Mesodermal cell (in vitro differentiated cells): ENCODE results near the gene SRGAP1.
"Not testable (repeated sequence)": the region's sequence is repeated elsewhere in the genome, so short reads cannot be mapped to it uniquely, and the experiment has no call there.

Experiments
- H3K27ac ChIP-seq: 2 replicates; pipeline ENCODE4 v1.7.0; 2013; ENCODE audit warnings: mild to moderate bottlenecking, low read depth, low read length, moderate library complexity; ENCODE audit not compliant: severe bottlenecking
- H3K36me3 ChIP-seq: 2 replicates; pipeline ENCODE4 v1.7.1; 2013; ENCODE audit warnings: mild to moderate bottlenecking, low read length, moderate library complexity; ENCODE audit not compliant: control insufficient read depth, insufficient read depth
- H3K4me1 ChIP-seq: one replicate; pipeline ENCODE4 v1.7.1; 2013; ENCODE audit warnings: mild to moderate bottlenecking, low read length; ENCODE audit not compliant: insufficient read depth, control insufficient read depth, poor library complexity, severe bottlenecking
- H3K4me3 ChIP-seq: 2 replicates; pipeline ENCODE4 v1.7.0; 2013; ENCODE audit warnings: low read length, control low read depth, mild to moderate bottlenecking; ENCODE audit not compliant: insufficient read depth, poor library complexity, severe bottlenecking; ENCODE audit errors: extremely low read depth
- H3K9me3 ChIP-seq: 2 replicates; pipeline ENCODE4 v1.7.1; 2013; ENCODE audit warnings: mild to moderate bottlenecking, low read length, moderate library complexity; ENCODE audit not compliant: control insufficient read depth
- WGBS, 2 experiments: methylation state at CpG; one replicate each; pipeline ENCODE4 v1.1.5; 2013; ENCODE audit warnings: missing lambda C conversion rate in 2 of 2; ENCODE audit not compliant: insufficient coverage in 2 of 2; 5-methylcytosine and 5-hydroxymethylcytosine counted together

Gene SRGAP1

GRCh38 chr12:64066776-64067175, 222.3 kb downstream of the SRGAP1 start:
- Histone ChIP-seq H3K36me3 (peaks cover 20% of the 10 kb centered on the region), H3K27ac (no peak overlapping the region), H3K4me3 (no peak overlapping the region), H3K9me3 (no peaks in the 10 kb centered on the region), H3K4me1 (no peaks in the 10 kb centered on the region)
- 79% methylated on average over 2 of the region's 2 CpGs; no CpG with 5 or more reads in 1 of the 2 experiments for WGBS, 2 experiments

- H3K27ac ChIP-seq: no peak overlapping the region
- WGBS, 2 experiments: 86% methylated on average over 2 of the region's 2 CpGs; no CpG with 5 or more reads in 1 of the 2 experiments
These were observed 226.0 kb downstream of the SRGAP1 start for GRCh38 chr12:64070454-64070853.

GRCh38 chr12:64072916-64073575, 228.5 kb downstream of the SRGAP1 start:
- H3K27ac ChIP-seq: no peak overlapping the region
- no peak overlapping the region for H3K4me3 ChIP-seq
- WGBS, 2 experiments: 92 to 100% methylated on average over 1 to 2 of the region's 5 CpGs
- H3K36me3 ChIP-seq: peaks cover 4% of the 10 kb centered on the region
- H3K9me3 ChIP-seq: peaks cover 5% of the 10 kb centered on the region
- no peaks in the 10 kb centered on the region for H3K4me1 ChIP-seq

More at GRCh38 chr12:64070454-64070853, 226.0 kb downstream of the SRGAP1 start:
- Histone ChIP-seq H3K4me1 (no peaks in the 10 kb centered on the region), H3K9me3 (peaks cover 5% of the 10 kb centered on the region), H3K4me3 (no peak overlapping the region), H3K36me3 (peaks cover 9% of the 10 kb centered on the region)

GRCh38 chr12:64076565-64076964, 232.1 kb downstream of the SRGAP1 start:
- H3K4me3 ChIP-seq, H3K27ac ChIP-seq, H3K4me1 ChIP-seq, H3K9me3 ChIP-seq: not testable (repeated sequence)
- H3K36me3 ChIP-seq: peaks cover 13% of the 10 kb centered on the region
- WGBS, 2 experiments: 95 to 97% methylated on average over 4 to 5 of the region's 9 CpGs

- H3K27ac ChIP-seq: no peak overlapping the region
- peaks cover 5% of the 10 kb centered on the region for H3K9me3 ChIP-seq
- H3K36me3 ChIP-seq: peaks cover 16% of the 10 kb centered on the region
- H3K4me3 ChIP-seq: no peak overlapping the region
- H3K4me1 ChIP-seq: no peaks in the 10 kb centered on the region
These were observed 233.4 kb downstream of the SRGAP1 start for GRCh38 chr12:64077922-64078321.

- H3K4me3 ChIP-seq: no peak overlapping the region
- no peaks in the 10 kb centered on the region for H3K4me1 ChIP-seq
- no peaks in the 10 kb centered on the region for H3K9me3 ChIP-seq
- H3K36me3 ChIP-seq: peaks cover 16% of the 10 kb centered on the region
- 58 to 93% methylated on average over 2 to 3 of the region's 7 CpGs for WGBS, 2 experiments
- H3K27ac ChIP-seq: no peak overlapping the region
These were observed 236.0 kb downstream of the SRGAP1 start for GRCh38 chr12:64080319-64081007.

GRCh38 chr12:64081008-64081404, 236.5 kb downstream of the SRGAP1 start:
- H3K9me3 ChIP-seq: no peaks in the 10 kb centered on the region
- H3K4me1 ChIP-seq: no peaks in the 10 kb centered on the region
- H3K4me3 ChIP-seq: no peak overlapping the region
- H3K27ac ChIP-seq: no peak overlapping the region
- no CpG with 5 or more reads among the region's 1 CpG for WGBS, 2 experiments
- peaks cover 16% of the 10 kb centered on the region for H3K36me3 ChIP-seq

- Histone ChIP-seq H3K36me3 (peaks cover 18% of the 10 kb centered on the region), H3K27ac (no peak overlapping the region), H3K4me1 (no peaks in the 10 kb centered on the region), H3K4me3 (no peak overlapping the region), H3K9me3 (no peaks in the 10 kb centered on the region)
- 100% methylated on average over 1 of the region's 2 CpGs; no CpG with 5 or more reads in 1 of the 2 experiments for WGBS, 2 experiments
These were observed 237.6 kb downstream of the SRGAP1 start for GRCh38 chr12:64082116-64082515.

GRCh38 chr12:64082866-64083268, 238.4 kb downstream of the SRGAP1 start:
- Histone ChIP-seq H3K4me3 (no peak overlapping the region), H3K4me1 (peaks cover 2% of the 10 kb centered on the region)
- 67% methylated on average over 1 of the region's 1 CpG; no CpG with 5 or more reads in 1 of the 2 experiments for WGBS, 2 experiments

GRCh38 chr12:64083285-64084210, 239.0 kb downstream of the SRGAP1 start:
- H3K4me1 ChIP-seq: peaks cover 4% of the 10 kb centered on the region
- 100% methylated on average over 4 of the region's 6 CpGs for WGBS, 2 experiments
- peaks cover 20% of the 10 kb centered on the region for H3K36me3 ChIP-seq
- H3K27ac ChIP-seq: no peak overlapping the region
- H3K4me3 ChIP-seq: no peak overlapping the region
- H3K9me3 ChIP-seq: no peaks in the 10 kb centered on the region

More at GRCh38 chr12:64082866-64083268, 238.4 kb downstream of the SRGAP1 start:
- Histone ChIP-seq H3K27ac (no peak overlapping the region), H3K9me3 (no peaks in the 10 kb centered on the region), H3K36me3 (peaks cover 20% of the 10 kb centered on the region)
